Loucy (cell line): ENCODE measurements around the gene TMEM117.

Source experiments
- H2AFZ ChIP-seq: fragments of 200-600 bp; sonication (generic); 2 replicates; pipeline ENCODE4 v1.6.0; 2016; ENCODE audit warnings: antibody characterized with exemption, mild to moderate bottlenecking, low read length, moderate library complexity
- H3F3A ChIP-seq: fragments of 200-600 bp; 2 replicates; pipeline ENCODE4 v1.6.0; 2016; ENCODE audit warnings: antibody characterized with exemption, low read depth, mild to moderate bottlenecking
- H3K27me3 ChIP-seq: fragments of 200-600 bp; sonication (generic); 2 replicates; pipeline ENCODE4 v1.6.1; 2014; ENCODE audit warnings: low read length, mild to moderate bottlenecking; ENCODE audit not compliant: insufficient read depth, poor library complexity, severe bottlenecking
- H3K36me3 ChIP-seq: fragments of 200-600 bp; sonication (generic); 2 replicates; pipeline ENCODE4 v1.6.1; 2016; ENCODE audit warnings: low read length; ENCODE audit not compliant: insufficient read depth
- H3K4me1 ChIP-seq: fragments of 200-600 bp; sonication (generic); 2 replicates; pipeline ENCODE4 v1.5.1; 2014; ENCODE audit warnings: low read length, mild to moderate bottlenecking; ENCODE audit not compliant: insufficient read depth, poor library complexity, severe bottlenecking
- H3K4me2 ChIP-seq: fragments of 200-600 bp; sonication (generic); 2 replicates; pipeline ENCODE4 v1.6.0; 2014; ENCODE audit warnings: antibody characterized with exemption, low read length, low read depth, mild to moderate bottlenecking; ENCODE audit not compliant: poor library complexity, severe bottlenecking
- H3K4me3 ChIP-seq: fragments of 200-600 bp; sonication (generic); 2 replicates; pipeline ENCODE4 v1.5.1; 2014; ENCODE audit warnings: low read length, mild to moderate bottlenecking, mixed read lengths; ENCODE audit not compliant: poor library complexity, severe bottlenecking
- H3K79me2 ChIP-seq: fragments of 200-600 bp; sonication (generic); 2 replicates; pipeline ENCODE4 v1.6.1; 2014; ENCODE audit warnings: low read length; ENCODE audit not compliant: insufficient read depth
- H3K9ac ChIP-seq: fragments of 200-600 bp; sonication (generic); 2 replicates; pipeline ENCODE4 v1.6.0; 2014; ENCODE audit warnings: mild to moderate bottlenecking, low read depth, low read length, moderate library complexity; ENCODE audit not compliant: poor library complexity, severe bottlenecking
- H3K9me2 ChIP-seq: fragments of 200-600 bp; sonication (generic); replicated peaks from 2 replicates; pipeline ENCODE4 v1.6.1; 2016; ENCODE audit warnings: low read depth, low read length, mixed read lengths
- H3K9me3 ChIP-seq: fragments of 200-600 bp; sonication (generic); 2 replicates; pipeline ENCODE4 v1.6.1; 2014; ENCODE audit warnings: mild to moderate bottlenecking, antibody characterized with exemption, low read length, low read depth; ENCODE audit not compliant: insufficient read depth
- H4K20me1 ChIP-seq: fragments of 200-600 bp; sonication (generic); 2 replicates; pipeline ENCODE4 v1.6.0; 2014; ENCODE audit warnings: antibody characterized with exemption, low read length, mild to moderate bottlenecking; ENCODE audit not compliant: insufficient read depth, poor library complexity, severe bottlenecking
- CTCF ChIP-seq: fragments of 200-600 bp; sonication (generic); conservative IDR thresholded peaks from 2 replicates; pipeline ENCODE4 v1.5.1; 2014; ENCODE audit warnings: mild to moderate bottlenecking, antibody characterized with exemption, low read length
- EZH2phosphoT487 ChIP-seq: fragments of 200-600 bp; IDR thresholded peaks from 2 replicates; pipeline ENCODE4 v1.6.1; 2018; ENCODE audit warnings: antibody characterized with exemption, mild to moderate bottlenecking, moderate library complexity, borderline replicate concordance

The TMEM117 gene

GRCh38 chr12:43893670-43894069, 57.8 kb downstream of the TMEM117 start:
- TF ChIP-seq EZH2phosphoT487 (no peak), CTCF (no peak)
- no peaks in the 10 kb centered on the region for H3K4me1 ChIP-seq
- H3K9ac ChIP-seq, result no peak overlapping the region
- H2AFZ ChIP-seq, result no peak overlapping the region
- H3F3A ChIP-seq, result no peaks in the 10 kb centered on the region
- no peaks in the 10 kb centered on the region for H3K36me3 ChIP-seq
- no peaks in the 10 kb centered on the region for H3K9me3 ChIP-seq
- H3K79me2 ChIP-seq, result no peaks in the 10 kb centered on the region
- H3K9me2 ChIP-seq, result no peaks in the 10 kb centered on the region
- H3K4me2 ChIP-seq, result no peak overlapping the region
- H3K4me3 ChIP-seq, result no peak overlapping the region
- H3K27me3 ChIP-seq, result no peaks in the 10 kb centered on the region
- H4K20me1 ChIP-seq, result no peaks in the 10 kb centered on the region

- no peaks in the 10 kb centered on the region for H3K27me3 ChIP-seq
- no peak overlapping the region for H3K9ac ChIP-seq
- H3K4me1 ChIP-seq, result no peaks in the 10 kb centered on the region
- H3F3A ChIP-seq, result no peaks in the 10 kb centered on the region
- no peak overlapping the region for H2AFZ ChIP-seq
- no peak overlapping the region for H3K4me3 ChIP-seq
- H3K9me2 ChIP-seq, result no peaks in the 10 kb centered on the region
- H3K4me2 ChIP-seq, result no peak overlapping the region
- no peaks in the 10 kb centered on the region for H3K9me3 ChIP-seq
- no peaks in the 10 kb centered on the region for H3K36me3 ChIP-seq
- no peaks in the 10 kb centered on the region for H3K79me2 ChIP-seq
- no peaks in the 10 kb centered on the region for H4K20me1 ChIP-seq
- TF ChIP-seq EZH2phosphoT487, result no peak
Observed at GRCh38 chr12:43895580-43896206, 59.8 kb downstream of the TMEM117 start.

- Histone ChIP-seq H3K36me3 (no peaks in the 10 kb centered on the region), H3K27me3 (no peaks in the 10 kb centered on the region), H2AFZ (no peak overlapping the region), H3K4me2 (no peak overlapping the region), H3K4me1 (no peaks in the 10 kb centered on the region), H4K20me1 (no peaks in the 10 kb centered on the region), H3F3A (no peaks in the 10 kb centered on the region), H3K4me3 (no peak overlapping the region), H3K79me2 (no peaks in the 10 kb centered on the region), H3K9me2 (no peaks in the 10 kb centered on the region), H3K9me3 (no peaks in the 10 kb centered on the region), H3K9ac (no peak overlapping the region)
- TF ChIP-seq CTCF (no peak), EZH2phosphoT487 (no peak)
Observed at GRCh38 chr12:43896496-43896895, 60.6 kb downstream of the TMEM117 start.

DNA sequence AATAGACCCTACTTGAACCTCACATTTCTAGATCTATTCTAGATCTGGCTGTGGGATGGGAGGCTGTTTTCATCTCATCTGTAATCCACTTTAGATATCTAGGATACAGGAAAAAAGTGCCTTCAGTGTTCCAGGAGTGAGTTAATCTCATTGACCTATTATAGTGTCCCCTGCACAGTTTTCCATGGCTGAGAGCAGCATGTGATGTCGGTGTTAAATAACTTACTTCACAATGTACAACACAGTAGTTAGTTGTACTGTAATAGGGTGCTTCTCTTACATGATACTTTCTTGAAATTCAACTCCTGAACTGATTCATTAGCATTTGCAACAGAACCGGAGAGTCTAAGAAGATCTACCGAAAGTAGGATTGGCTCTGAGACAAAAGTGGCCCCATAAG, 62.6 kb downstream of the TMEM117 start:
- H3K9me2 ChIP-seq, result no peaks in the 10 kb centered on the region
- H3K79me2 ChIP-seq, result no peaks in the 10 kb centered on the region
- H3K9me3 ChIP-seq, result no peaks in the 10 kb centered on the region
- H3K9ac ChIP-seq, result no peak overlapping the region
- H3K4me3 ChIP-seq, result no peak overlapping the region
- H3K36me3 ChIP-seq, result no peaks in the 10 kb centered on the region
- no peak for TF ChIP-seq EZH2phosphoT487
- TF ChIP-seq CTCF, result no peak
- H2AFZ ChIP-seq, result no peak overlapping the region
- H3K27me3 ChIP-seq, result no peaks in the 10 kb centered on the region
- no peaks in the 10 kb centered on the region for H3K4me1 ChIP-seq
- H3K4me2 ChIP-seq, result no peak overlapping the region
- no peaks in the 10 kb centered on the region for H3F3A ChIP-seq
- H4K20me1 ChIP-seq, result no peaks in the 10 kb centered on the region
